HepG2 (cell line): ENCODE results near the gene C18orf63. TPM values are rescaled to one million over a fixed set of nuclear protein-coding genes. Genes with fewer than 3 reads are reported as not detected.

ENCODE experiments used
- ARID5B ChIP-seq: IDR thresholded peaks from 2 replicates; pipeline ENCODE4 v1.4.0; 2020; ENCODE audit warnings: mild to moderate bottlenecking, missing genetic modification reagents
- ATF4 ChIP-seq, 2 experiments: fragments of 450-650 bp in 1 of 2; sonication (generic) in 1 of 2; formaldehyde crosslinking; IDR thresholded peaks; 2 replicates each; pipeline versions ENCODE4 v1.5.0 to v1.8.0; 2020 to 2022; ENCODE audit warnings: mild to moderate bottlenecking in 1 of 2, missing genetic modification reagents in 1 of 2
- EP300 ChIP-seq, 3 experiments: sonication (generic) in 1 of 3; formaldehyde crosslinking in 1 of 3; IDR thresholded peaks; 2 replicates each; pipeline versions ENCODE4 v1.5.1 to v1.6.1; 2011 to 2020; ENCODE audit warnings: low read depth in 2 of 3, low read length in 2 of 3, borderline replicate concordance in 1 of 3, improper control_type of control experiment in 1 of 3, mild to moderate bottlenecking in 1 of 3, missing genetic modification reagents in 1 of 3, moderate library complexity in 1 of 3
- FLYWCH1 ChIP-seq: sonication (generic); formaldehyde crosslinking; IDR thresholded peaks from 2 replicates; pipeline ENCODE4 v1.8.1; 2023; ENCODE audit warnings: mild to moderate bottlenecking, missing genetic modification reagents
- GLI4 ChIP-seq: sonication (generic); formaldehyde crosslinking; IDR thresholded peaks from 2 replicates; pipeline ENCODE4 v1.5.1; 2020; ENCODE audit warnings: missing genetic modification reagents, mild to moderate bottlenecking, moderate library complexity, borderline replicate concordance
- JDP2 ChIP-seq: sonication (generic); formaldehyde crosslinking; IDR thresholded peaks from 2 replicates; pipeline ENCODE4 v1.8.1; 2022; ENCODE audit warnings: missing genetic modification reagents, borderline replicate concordance
- NFATC3 ChIP-seq: sonication (generic); formaldehyde crosslinking; IDR thresholded peaks from 2 replicates; pipeline ENCODE4 v1.5.1; 2020; ENCODE audit warnings: mild to moderate bottlenecking, missing genetic modification reagents
- PREB ChIP-seq: sonication (generic); formaldehyde crosslinking; IDR thresholded peaks from 2 replicates; pipeline ENCODE4 v1.4.0; 2020; ENCODE audit warnings: missing genetic modification reagents
- PTBP1 ChIP-seq: fragments of 200-400 bp; formaldehyde crosslinking; IDR thresholded peaks from 2 replicates; pipeline ENCODE4 v1.6.1; 2018; ENCODE audit warnings: low read length, low read depth; ENCODE audit not compliant: poor library complexity, severe bottlenecking
- RFX5 ChIP-seq: IDR thresholded peaks from 2 replicates; pipeline ENCODE4 v1.6.1; 2011; ENCODE audit warnings: low read depth, low read length, improper control_type of control experiment
- SP2 ChIP-seq: sonication (generic); formaldehyde crosslinking; IDR thresholded peaks from 2 replicates; pipeline ENCODE4 v1.5.1; 2020; ENCODE audit warnings: mild to moderate bottlenecking, missing genetic modification reagents
- STAG1 ChIP-seq: sonication (generic); formaldehyde crosslinking; IDR thresholded peaks from 2 replicates; pipeline ENCODE4 v1.4.0; 2020; ENCODE audit warnings: missing genetic modification reagents
- TBL1XR1 ChIP-seq: fragments of 150-350 bp; IDR thresholded peaks from 2 replicates; pipeline ENCODE4 v1.6.1; 2014; ENCODE audit warnings: borderline replicate concordance, low read length; ENCODE audit not compliant: partially characterized antibody
- TCF12 ChIP-seq, 2 experiments: fragments of 450-650 bp in 1 of 2; sonication (generic) in 1 of 2; formaldehyde crosslinking in 1 of 2; IDR thresholded peaks; 2 replicates each; pipeline versions ENCODE4 v1.6.1 to v1.8.0; 2017 to 2022; ENCODE audit warnings: antibody characterized with exemption in 1 of 2, mild to moderate bottlenecking in 1 of 2, missing genetic modification reagents in 1 of 2, moderate library complexity in 1 of 2
- U2AF2 ChIP-seq: fragments of 200-400 bp; formaldehyde crosslinking; IDR thresholded peaks from 2 replicates; pipeline ENCODE4 v1.6.1; 2017; ENCODE audit warnings: low read depth, mild to moderate bottlenecking, low read length
- ZNF18 ChIP-seq: sonication (generic); formaldehyde crosslinking; IDR thresholded peaks from 2 replicates; pipeline ENCODE4 v1.8.0; 2022; ENCODE audit warnings: mild to moderate bottlenecking, missing genetic modification reagents; ENCODE audit not compliant: insufficient replicate concordance
- ZNF282 ChIP-seq: fragments of 450-650 bp; IDR thresholded peaks from 2 replicates; pipeline ENCODE4 v1.6.1; 2018; ENCODE audit not compliant: partially characterized antibody
- ZNF44 ChIP-seq: sonication (generic); formaldehyde crosslinking; IDR thresholded peaks from 2 replicates; pipeline ENCODE4 v1.5.1; 2020; ENCODE audit warnings: mild to moderate bottlenecking, missing genetic modification reagents
- ZNF576 ChIP-seq: sonication (generic); formaldehyde crosslinking; IDR thresholded peaks from 2 replicates; pipeline ENCODE4 v1.4.0; 2020; ENCODE audit warnings: mild to moderate bottlenecking, missing genetic modification reagents
- ZNF788 ChIP-seq: sonication (generic); formaldehyde crosslinking; IDR thresholded peaks from 2 replicates; pipeline ENCODE4 v1.5.0; 2020; ENCODE audit warnings: mild to moderate bottlenecking, missing genetic modification reagents, borderline replicate concordance
- polyA plus RNA-seq, 8 experiments: library from polyadenylated mRNA; depleted of rRNA in 3 of 8; stranded (reverse) in 7 of 8; unstranded in 1 of 8; fragments of >200 nt; fragmentation: Illumina TruSeq in 4 of 8; extraction: Trizol in 4 of 8; gene quantifications; 2 replicates each; pipeline versions ENCODE4 v1.2.1 to v1.2.3, GENCODE V29; 2011 to 2016; ENCODE audit warnings: low read depth in 4 of 8, missing spikeins in 1 of 8, mixed read lengths in 1 of 8; ENCODE audit not compliant: insufficient read depth in 1 of 8
- total RNA-seq, 5 experiments: library from RNA; depleted of rRNA; stranded (reverse); fragments of >200 nt; fragmentation: Illumina TruSeq; extraction: Trizol; gene quantifications; 2 replicates each; pipeline ENCODE4 v1.2.3, GENCODE V29; 2016; ENCODE audit warnings: low read depth in 1 of 5

C18orf63 gene
- total and polyA plus RNA-seq, 2 of the 13 experiments (the other 11 are each of a cell fraction or from before 2014, with no cell fraction given), result 0.01 TPM; not detected in 1

GRCh38 chr18:74291771-74292540, 23.7 kb upstream of the C18orf63 start, which contains the start of gene CYB5A (continued):
- TF ChIP-seq ZNF18 (CRISPR knock-in tag) (peak; percentile 64), NFATC3 (CRISPR knock-in tag) (peak; percentile 66; the same call in 1 of the 2 replicates), PREB (no peak), ZNF788 (peak; percentile 56; the same call in 1 of the 2 replicates), TBL1XR1 (peak; percentile 58), EP300 (IDR thresholded peaks at IDR 0.05; ENCODE audit: low read depth in 2 of 2, low read length in 2 of 2) (peak; percentile 26 to 74; a peak in 2 of 4 replicates), EP300 (CRISPR knock-in tag; IDR thresholded peaks at IDR 0.05; ENCODE audit: borderline replicate concordance) (peak; percentile 65), U2AF2 (0 out of 2 replicates have a peak, but pooled peaks have one; percentile 62), JDP2 (CRISPR knock-in tag) (no peak; the same call in 1 of the 2 replicates), GLI4 (CRISPR knock-in tag) (no peak), FLYWCH1 (CRISPR knock-in tag) (no peak), PTBP1 (no peak), ZNF44 (no peak; the same call in 1 of the 2 replicates), ZNF282 (no peak), STAG1 (CRISPR knock-in tag) (no peak; the same call in none of the 2 replicates), ZNF576 (CRISPR knock-in tag) (no peak), TCF12 (IDR thresholded peaks at IDR 0.05) (no peak), TCF12 (CRISPR knock-in tag; IDR thresholded peaks at IDR 0.05) (no peak), SP2 (CRISPR knock-in tag) (peak; percentile 98), RFX5 (no peak), ATF4 (CRISPR knock-in tag; IDR thresholded peaks at IDR 0.05) (no peak), ARID5B (CRISPR knock-in tag) (peak; percentile 86)
